PFSK-1 (cell line): ENCODE data around the gene CYP1A1.

ENCODE experiments used
- POLR2AphosphoS5 ChIP-seq: IDR thresholded peaks from 2 replicates; pipeline ENCODE4 v1.6.1; 2012; ENCODE audit warnings: low read depth, mild to moderate bottlenecking, control low read depth, low read length, moderate library complexity
- SIN3A ChIP-seq: IDR thresholded peaks from 2 replicates; pipeline ENCODE4 v1.6.1; 2012; ENCODE audit warnings: mild to moderate bottlenecking, low read length, moderate library complexity, borderline replicate concordance; ENCODE audit not compliant: insufficient read depth

- TF ChIP-seq POLR2AphosphoS5 (no peak), SIN3A (no peak)
These were observed 51.2 kb downstream of the CYP1A1 start for GRCh38 chr15:74674161-74674560.
